ENCODE measurements around the gene MAP3K1.

MAP3K1 gene

DNA sequence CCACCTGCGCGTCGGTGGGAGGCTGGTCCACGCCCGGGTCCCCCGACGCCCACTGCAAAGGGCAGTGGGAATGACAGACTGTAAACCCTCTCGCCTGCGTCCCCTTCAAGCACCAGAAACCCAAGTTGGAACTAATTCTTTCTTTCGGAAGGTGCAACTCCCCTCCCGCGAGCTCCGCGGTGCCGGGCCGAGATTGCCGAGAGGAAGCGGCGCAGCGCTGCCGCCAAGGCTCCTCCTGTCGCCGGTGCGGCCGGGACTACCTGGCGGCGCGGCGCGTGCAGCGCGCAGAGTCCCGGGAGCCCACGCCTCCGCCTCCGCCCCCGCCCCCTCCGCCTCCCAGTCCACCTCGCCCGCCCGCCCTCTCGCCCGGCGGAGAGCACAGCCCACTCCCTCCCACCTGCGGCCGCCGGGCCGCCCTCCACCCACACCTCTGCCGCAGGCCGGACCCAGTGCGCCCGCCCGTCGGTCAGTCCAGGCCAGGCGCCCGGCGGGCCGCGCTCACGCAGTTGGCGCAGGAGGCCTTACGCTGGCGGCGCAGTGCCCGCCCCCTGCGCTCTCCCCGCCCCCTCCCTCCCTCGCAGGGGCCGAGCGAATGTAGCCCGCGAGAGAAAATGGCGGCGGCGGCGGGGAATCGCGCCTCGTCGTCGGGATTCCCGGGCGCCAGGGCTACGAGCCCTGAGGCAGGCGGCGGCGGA lies at the start of gene MAP3K1:
Gene MAP3K1 (plus strand): TSS at position 587 of the 695 bp plus-strand sequence. CDS start 25 bp downstream, at position 612.
- peaks cover 46% of the 10 kb centered on the region for H3K79me2 ChIP-seq (ENCODE audit: insufficient read depth, low read length)
- H2AFZ ChIP-seq (ENCODE audit: low read length), result peak within 1 kb of the TSS; percentile 93

DNA sequence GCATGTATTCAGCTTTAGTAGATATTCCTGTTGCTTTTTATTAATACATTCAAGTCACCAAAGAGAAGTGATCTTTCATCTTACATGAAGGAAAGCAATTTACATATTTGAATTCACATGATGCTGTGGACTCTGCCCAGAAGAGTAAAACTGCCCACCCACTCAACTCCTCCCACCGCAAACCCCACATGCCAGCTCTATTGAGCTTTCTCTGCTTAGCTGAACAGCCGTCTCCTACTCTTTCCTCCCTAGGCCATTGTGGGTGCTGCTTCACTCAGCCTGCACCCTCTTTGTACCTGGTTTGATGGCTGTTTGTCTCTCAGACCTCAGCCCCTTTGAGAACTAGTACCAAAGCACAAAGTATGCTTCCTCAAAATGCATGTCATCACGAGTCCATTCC lies 48.4 kb upstream of the MAP3K1 start:
- Histone ChIP-seq H3K9me2 (replicated peaks; ENCODE audit: low read depth, low read length) (no peaks in the 10 kb centered on the region), H3F3A (ENCODE audit: low read depth) (no peaks in the 10 kb centered on the region), H3K9ac (ENCODE audit: low read depth, low read length, poor library complexity, severe bottlenecking) (no peak overlapping the region), H3K9me3 (ENCODE audit: insufficient read depth, low read depth, low read length) (no peaks in the 10 kb centered on the region), H3K4me1 (ENCODE audit: insufficient read depth, low read length, poor library complexity, severe bottlenecking) (peaks cover 18% of the 10 kb centered on the region), H3K4me3 (ENCODE audit: low read length, poor library complexity, severe bottlenecking) (no peak overlapping the region), H4K20me1 (ENCODE audit: insufficient read depth, low read length, poor library complexity, severe bottlenecking) (no peaks in the 10 kb centered on the region), H3K79me2 (ENCODE audit: insufficient read depth, low read length) (no peaks in the 10 kb centered on the region), H3K27me3 (ENCODE audit: insufficient read depth, low read length, poor library complexity, severe bottlenecking) (no peaks in the 10 kb centered on the region), H3K4me2 (ENCODE audit: low read depth, low read length, poor library complexity, severe bottlenecking) (no peak overlapping the region), H2AFZ (ENCODE audit: low read length) (no peak overlapping the region), H3K36me3 (ENCODE audit: insufficient read depth, low read length) (no peaks in the 10 kb centered on the region)
- TF ChIP-seq, protein P1, sequence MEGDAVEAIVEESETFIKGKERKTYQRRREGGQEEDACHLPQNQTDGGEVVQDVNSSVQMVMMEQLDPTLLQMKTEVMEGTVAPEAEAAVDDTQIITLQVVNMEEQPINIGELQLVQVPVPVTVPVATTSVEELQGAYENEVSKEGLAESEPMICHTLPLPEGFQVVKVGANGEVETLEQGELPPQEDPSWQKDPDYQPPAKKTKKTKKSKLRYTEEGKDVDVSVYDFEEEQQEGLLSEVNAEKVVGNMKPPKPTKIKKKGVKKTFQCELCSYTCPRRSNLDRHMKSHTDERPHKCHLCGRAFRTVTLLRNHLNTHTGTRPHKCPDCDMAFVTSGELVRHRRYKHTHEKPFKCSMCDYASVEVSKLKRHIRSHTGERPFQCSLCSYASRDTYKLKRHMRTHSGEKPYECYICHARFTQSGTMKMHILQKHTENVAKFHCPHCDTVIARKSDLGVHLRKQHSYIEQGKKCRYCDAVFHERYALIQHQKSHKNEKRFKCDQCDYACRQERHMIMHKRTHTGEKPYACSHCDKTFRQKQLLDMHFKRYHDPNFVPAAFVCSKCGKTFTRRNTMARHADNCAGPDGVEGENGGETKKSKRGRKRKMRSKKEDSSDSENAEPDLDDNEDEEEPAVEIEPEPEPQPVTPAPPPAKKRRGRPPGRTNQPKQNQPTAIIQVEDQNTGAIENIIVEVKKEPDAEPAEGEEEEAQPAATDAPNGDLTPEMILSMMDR (conservative IDR thresholded peaks at IDR 0.05; ENCODE audit: low read length), result no peak
- no peak for TF ChIP-seq EZH2phosphoT487 (IDR thresholded peaks at IDR 0.05; ENCODE audit: borderline replicate concordance)

More for the DNA sequence above, at the start of gene MAP3K1:
- no peaks in the 10 kb centered on the region for H3K36me3 ChIP-seq (ENCODE audit: insufficient read depth, low read length)
- H3K4me3 ChIP-seq (ENCODE audit: low read length, poor library complexity, severe bottlenecking), result peak within 1 kb of the TSS; percentile 94
- H3K27me3 ChIP-seq (ENCODE audit: insufficient read depth, low read length, poor library complexity, severe bottlenecking), result peaks cover 7% of the 10 kb centered on the region
- H3K9me3 ChIP-seq (ENCODE audit: insufficient read depth, low read depth, low read length), result no peaks in the 10 kb centered on the region
- TF ChIP-seq, protein P1 (conservative IDR thresholded peaks at IDR 0.05; ENCODE audit: low read length), result peak; percentile 35
- no peak for TF ChIP-seq EZH2phosphoT487 (IDR thresholded peaks at IDR 0.05; ENCODE audit: borderline replicate concordance)
- peak within 1 kb of the TSS; percentile 97 for H3K4me2 ChIP-seq (ENCODE audit: low read depth, low read length, poor library complexity, severe bottlenecking)
- H3K4me1 ChIP-seq (ENCODE audit: insufficient read depth, low read length, poor library complexity, severe bottlenecking), result peaks cover 51% of the 10 kb centered on the region
- peaks cover 38% of the 10 kb centered on the region for H4K20me1 ChIP-seq (ENCODE audit: insufficient read depth, low read length, poor library complexity, severe bottlenecking)
- no peaks in the 10 kb centered on the region for H3K9me2 ChIP-seq (replicated peaks; ENCODE audit: low read depth, low read length)
- peak within 1 kb of the TSS; percentile 89 for H3K9ac ChIP-seq (ENCODE audit: low read depth, low read length, poor library complexity, severe bottlenecking)
- H3F3A ChIP-seq (ENCODE audit: low read depth), result peaks cover 3% of the 10 kb centered on the region; the same call in 1 of the 2 replicates

DNA sequence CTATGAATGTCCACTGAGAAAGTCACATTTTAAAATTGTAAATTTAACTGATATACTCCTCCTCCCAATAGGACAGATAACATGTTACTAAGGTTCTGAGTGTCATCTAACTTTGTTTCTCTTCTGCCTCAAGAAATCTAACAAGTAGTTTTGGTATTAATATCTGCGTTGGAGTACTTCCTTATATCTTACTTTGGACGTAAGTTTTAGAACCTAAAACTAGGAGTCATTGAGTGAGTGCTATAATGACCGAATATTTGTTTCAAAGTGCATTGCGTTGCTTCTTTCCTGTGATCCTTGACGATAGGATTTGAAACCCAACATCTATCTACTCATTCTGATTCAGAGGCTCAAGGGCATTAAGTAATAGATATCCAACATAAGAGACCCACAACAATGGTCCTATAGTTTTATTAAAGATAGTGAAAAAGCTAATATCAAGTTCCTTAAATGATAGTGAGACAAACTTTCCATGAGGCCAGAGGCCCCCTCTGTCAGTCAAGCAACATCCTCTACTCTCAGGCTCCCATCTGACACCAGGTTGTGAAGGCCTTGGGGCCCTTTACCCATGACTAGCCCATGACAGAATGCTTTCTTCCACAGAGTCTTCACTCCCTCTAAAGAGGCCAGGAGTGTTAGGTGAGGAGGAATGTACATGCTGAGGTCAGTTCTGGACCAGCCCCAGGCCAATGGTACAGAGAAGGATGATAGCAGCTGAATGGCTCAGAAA lies 45.3 kb upstream of the MAP3K1 start:
- Histone ChIP-seq H3K79me2 (ENCODE audit: insufficient read depth, low read length) (no peaks in the 10 kb centered on the region), H3K27me3 (ENCODE audit: insufficient read depth, low read length, poor library complexity, severe bottlenecking) (no peaks in the 10 kb centered on the region), H3K4me2 (ENCODE audit: low read depth, low read length, poor library complexity, severe bottlenecking) (no peak overlapping the region), H3K9ac (ENCODE audit: low read depth, low read length, poor library complexity, severe bottlenecking) (no peak overlapping the region), H4K20me1 (ENCODE audit: insufficient read depth, low read length, poor library complexity, severe bottlenecking) (no peaks in the 10 kb centered on the region), H2AFZ (ENCODE audit: low read length) (no peak overlapping the region), H3K4me3 (ENCODE audit: low read length, poor library complexity, severe bottlenecking) (no peak overlapping the region), H3K9me3 (ENCODE audit: insufficient read depth, low read depth, low read length) (no peaks in the 10 kb centered on the region), H3K4me1 (ENCODE audit: insufficient read depth, low read length, poor library complexity, severe bottlenecking) (no peaks in the 10 kb centered on the region), H3K36me3 (ENCODE audit: insufficient read depth, low read length) (no peaks in the 10 kb centered on the region), H3F3A (ENCODE audit: low read depth) (no peaks in the 10 kb centered on the region), H3K9me2 (replicated peaks; ENCODE audit: low read depth, low read length) (no peaks in the 10 kb centered on the region)
- TF ChIP-seq EZH2phosphoT487 (IDR thresholded peaks at IDR 0.05; ENCODE audit: borderline replicate concordance), result no peak
- TF ChIP-seq, protein P1 (conservative IDR thresholded peaks at IDR 0.05; ENCODE audit: low read length), result no peak

Data from Loucy (cell line).